A549 (cell line): ENCODE data around the gene TMEM217.

Experiments used
- BHLHE40 ChIP-seq: IDR thresholded peaks from 2 replicates; pipeline ENCODE4 v1.6.1; 2012; ENCODE audit warnings: low read depth, low read length, inconsistent platforms
- CBX8 ChIP-seq: fragments of 200-600 bp; sonication (generic); IDR thresholded peaks from 2 replicates; pipeline ENCODE4 v1.6.1; 2016
- CHD2 ChIP-seq: fragments of 150-350 bp; IDR thresholded peaks from 2 replicates; pipeline ENCODE4 v1.6.1; 2014; ENCODE audit warnings: low read length; ENCODE audit not compliant: partially characterized antibody
- ESRRA ChIP-seq: fragments of 150-350 bp; IDR thresholded peaks from 2 replicates; pipeline ENCODE4 v1.6.1; 2014; ENCODE audit warnings: mild to moderate bottlenecking, low read length, borderline replicate concordance
- JUN ChIP-seq, 2 experiments: fragments of >200 bp; sonication (Bioruptor Twin); formaldehyde crosslinking; IDR thresholded peaks; 2 replicates in 1 of 2; 3 replicates in 1 of 2; pipeline ENCODE4 v1.6.1; 2016 to 2017
- MAFK ChIP-seq: fragments of 450-650 bp; IDR thresholded peaks from 2 replicates; pipeline ENCODE4 v1.6.1; 2014; ENCODE audit not compliant: partially characterized antibody
- POLR2A ChIP-seq: IDR thresholded peaks from 2 replicates; pipeline ENCODE4 v1.6.1; 2012; ENCODE audit warnings: mild to moderate bottlenecking, low read length
- POLR2AphosphoS2 ChIP-seq: conservative IDR thresholded peaks from 2 replicates; pipeline ENCODE4 v1.6.1; 2012; ENCODE audit warnings: low read length, improper control_type of control experiment, inconsistent platforms
- RCOR1 ChIP-seq: fragments of 150-350 bp; IDR thresholded peaks from 2 replicates; pipeline ENCODE4 v1.6.1; 2014; ENCODE audit warnings: antibody characterized with exemption, low read length, low read depth
- SREBF2 ChIP-seq: fragments of 450-650 bp; IDR thresholded peaks from 2 replicates; pipeline ENCODE4 v1.6.1; 2014; ENCODE audit warnings: mild to moderate bottlenecking, moderate library complexity
- TFCP2L1 ChIP-seq: fragments of 250-450 bp; sonication (Bioruptor Pico); IDR thresholded peaks from 2 replicates; pipeline ENCODE4 v1.5.0; 2021; ENCODE audit warnings: mild to moderate bottlenecking
- TF ChIP-seq, protein P1 (sequence below): fragments of >200 bp; sonication (Bioruptor Twin); formaldehyde crosslinking; IDR thresholded peaks from 3 replicates; pipeline ENCODE4 v1.6.1; 2016
- TF ChIP-seq, protein P2 (sequence below): fragments of >200 bp; sonication (Bioruptor Twin); formaldehyde crosslinking; IDR thresholded peaks from 3 replicates; pipeline ENCODE4 v1.5.1; 2016
- TF ChIP-seq, protein P3 (sequence below): fragments of 250-450 bp; sonication (Bioruptor Pico); IDR thresholded peaks from 2 replicates; pipeline ENCODE4 v1.5.0; 2021; ENCODE audit warnings: mild to moderate bottlenecking, moderate library complexity, borderline replicate concordance

DNA sequence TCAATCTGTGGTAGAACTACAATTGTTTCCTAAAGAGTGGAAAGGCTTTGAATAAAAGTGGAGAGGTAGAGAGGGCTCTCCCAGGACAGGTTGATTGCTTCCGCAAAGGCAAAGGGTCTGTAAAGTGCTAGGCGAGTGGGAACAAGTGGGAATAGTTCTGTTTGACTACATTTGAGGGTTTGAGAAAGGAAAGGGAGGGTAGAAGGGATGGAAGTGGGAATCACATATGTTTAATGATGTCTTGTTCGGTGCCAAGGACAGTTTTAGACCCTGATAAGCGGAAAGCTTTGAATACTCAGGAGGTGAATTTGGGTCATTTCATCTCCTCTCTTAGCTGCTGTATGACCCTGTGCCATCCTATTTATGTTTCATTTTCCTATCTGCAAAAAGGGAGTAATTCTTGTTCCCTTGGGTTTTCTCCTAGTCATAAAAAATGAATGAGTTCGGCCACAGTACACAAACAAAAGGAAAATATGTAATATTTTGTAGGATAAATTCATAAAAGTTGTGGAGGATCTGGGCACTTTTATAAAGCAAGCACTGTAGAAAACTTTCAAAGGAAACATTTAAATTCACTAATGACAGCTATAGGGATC lies 89.7 kb downstream of the TMEM217 start:
- no peak for TF ChIP-seq BHLHE40
- TF ChIP-seq, protein P1, sequence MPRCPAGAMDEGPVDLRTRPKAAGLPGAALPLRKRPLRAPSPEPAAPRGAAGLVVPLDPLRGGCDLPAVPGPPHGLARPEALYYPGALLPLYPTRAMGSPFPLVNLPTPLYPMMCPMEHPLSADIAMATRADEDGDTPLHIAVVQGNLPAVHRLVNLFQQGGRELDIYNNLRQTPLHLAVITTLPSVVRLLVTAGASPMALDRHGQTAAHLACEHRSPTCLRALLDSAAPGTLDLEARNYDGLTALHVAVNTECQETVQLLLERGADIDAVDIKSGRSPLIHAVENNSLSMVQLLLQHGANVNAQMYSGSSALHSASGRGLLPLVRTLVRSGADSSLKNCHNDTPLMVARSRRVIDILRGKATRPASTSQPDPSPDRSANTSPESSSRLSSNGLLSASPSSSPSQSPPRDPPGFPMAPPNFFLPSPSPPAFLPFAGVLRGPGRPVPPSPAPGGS: no peak
- TF ChIP-seq MAFK: no peak
- TF ChIP-seq POLR2A: no peak
- TF ChIP-seq CHD2: no peak
- TF ChIP-seq RCOR1: no peak
- TF ChIP-seq, protein P2, sequence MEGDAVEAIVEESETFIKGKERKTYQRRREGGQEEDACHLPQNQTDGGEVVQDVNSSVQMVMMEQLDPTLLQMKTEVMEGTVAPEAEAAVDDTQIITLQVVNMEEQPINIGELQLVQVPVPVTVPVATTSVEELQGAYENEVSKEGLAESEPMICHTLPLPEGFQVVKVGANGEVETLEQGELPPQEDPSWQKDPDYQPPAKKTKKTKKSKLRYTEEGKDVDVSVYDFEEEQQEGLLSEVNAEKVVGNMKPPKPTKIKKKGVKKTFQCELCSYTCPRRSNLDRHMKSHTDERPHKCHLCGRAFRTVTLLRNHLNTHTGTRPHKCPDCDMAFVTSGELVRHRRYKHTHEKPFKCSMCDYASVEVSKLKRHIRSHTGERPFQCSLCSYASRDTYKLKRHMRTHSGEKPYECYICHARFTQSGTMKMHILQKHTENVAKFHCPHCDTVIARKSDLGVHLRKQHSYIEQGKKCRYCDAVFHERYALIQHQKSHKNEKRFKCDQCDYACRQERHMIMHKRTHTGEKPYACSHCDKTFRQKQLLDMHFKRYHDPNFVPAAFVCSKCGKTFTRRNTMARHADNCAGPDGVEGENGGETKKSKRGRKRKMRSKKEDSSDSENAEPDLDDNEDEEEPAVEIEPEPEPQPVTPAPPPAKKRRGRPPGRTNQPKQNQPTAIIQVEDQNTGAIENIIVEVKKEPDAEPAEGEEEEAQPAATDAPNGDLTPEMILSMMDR: no peak
- TF ChIP-seq, protein P3, sequence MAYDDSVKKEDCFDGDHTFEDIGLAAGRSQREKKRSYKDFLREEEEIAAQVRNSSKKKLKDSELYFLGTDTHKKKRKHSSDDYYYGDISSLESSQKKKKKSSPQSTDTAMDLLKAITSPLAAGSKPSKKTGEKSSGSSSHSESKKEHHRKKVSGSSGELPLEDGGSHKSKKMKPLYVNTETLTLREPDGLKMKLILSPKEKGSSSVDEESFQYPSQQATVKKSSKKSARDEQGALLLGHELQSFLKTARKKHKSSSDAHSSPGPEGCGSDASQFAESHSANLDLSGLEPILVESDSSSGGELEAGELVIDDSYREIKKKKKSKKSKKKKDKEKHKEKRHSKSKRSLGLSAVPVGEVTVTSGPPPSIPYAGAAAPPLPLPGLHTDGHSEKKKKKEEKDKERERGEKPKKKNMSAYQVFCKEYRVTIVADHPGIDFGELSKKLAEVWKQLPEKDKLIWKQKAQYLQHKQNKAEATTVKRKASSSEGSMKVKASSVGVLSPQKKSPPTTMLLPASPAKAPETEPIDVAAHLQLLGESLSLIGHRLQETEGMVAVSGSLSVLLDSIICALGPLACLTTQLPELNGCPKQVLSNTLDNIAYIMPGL (CRISPR knock-in tag): no peak
- no peak for TF ChIP-seq TFCP2L1 (CRISPR knock-in tag)
- no peak for TF ChIP-seq POLR2AphosphoS2
- TF ChIP-seq SREBF2: no peak
- TF ChIP-seq ESRRA: no peak
- TF ChIP-seq JUN (IDR thresholded peaks at IDR 0.05): no peak
- TF ChIP-seq CBX8: no peak
